Neuronal stem cell (in vitro differentiated cells): ENCODE results near the gene BLOC1S3.

Experiments used
- DNase-seq: peaks from one replicate; pipeline ENCODE4 v3.0.0-alpha.2; 2013; ENCODE audit warnings: low spot score
- H2AFZ ChIP-seq: one replicate; pipeline ENCODE4 v1.6.1; 2013; ENCODE audit warnings: mild to moderate bottlenecking, low read length, inconsistent platforms
- H2AK5ac ChIP-seq: 2 replicates; pipeline ENCODE4 v1.6.1; 2013; ENCODE audit warnings: low read depth, mild to moderate bottlenecking, inconsistent platforms, low read length, moderate library complexity, mixed read lengths
- H2BK120ac ChIP-seq: 2 replicates; pipeline ENCODE4 v1.6.1; 2013; ENCODE audit warnings: low read depth, mild to moderate bottlenecking, inconsistent platforms, low read length, moderate library complexity, mixed read lengths
- H2BK12ac ChIP-seq: one replicate; pipeline ENCODE4 v1.6.1; 2013; ENCODE audit warnings: low read length, inconsistent platforms
- H2BK15ac ChIP-seq: 2 replicates; pipeline ENCODE4 v1.6.1; 2013; ENCODE audit warnings: mild to moderate bottlenecking, low read length, inconsistent platforms, mixed read lengths
- H2BK5ac ChIP-seq: one replicate; pipeline ENCODE4 v1.6.1; 2013; ENCODE audit warnings: inconsistent platforms, mild to moderate bottlenecking, low read length, moderate library complexity
- H3K14ac ChIP-seq: one replicate; pipeline ENCODE4 v1.6.1; 2013; ENCODE audit warnings: low read length, inconsistent platforms
- H3K18ac ChIP-seq: 2 replicates; pipeline ENCODE4 v1.6.1; 2013; ENCODE audit warnings: low read length, inconsistent platforms
- H3K23ac ChIP-seq: 2 replicates; pipeline ENCODE4 v1.6.1; 2013; ENCODE audit warnings: low read depth, mild to moderate bottlenecking, mixed read lengths, low read length, inconsistent platforms; ENCODE audit not compliant: poor library complexity
- H3K27ac ChIP-seq: replicated peaks from 3 replicates; pipeline ENCODE4 v1.5.1; 2013; ENCODE audit warnings: low read length, inconsistent platforms
- H3K27me3 ChIP-seq, 3 experiments: 2 replicates each; pipeline ENCODE4 v1.6.1; 2013; ENCODE audit warnings: low read length in 3 of 3, mild to moderate bottlenecking in 2 of 3, inconsistent platforms in 1 of 3, low read depth in 1 of 3, mixed read lengths in 1 of 3, moderate library complexity in 1 of 3; ENCODE audit not compliant: control insufficient read depth in 3 of 3, insufficient read depth in 3 of 3
- H3K36me3 ChIP-seq, 2 donors: replicated peaks in 1 of 2; 2 replicates each; pipeline ENCODE4 v1.6.1; 2013; ENCODE audit warnings: low read length in 2 of 2; ENCODE audit not compliant: control insufficient read depth in 2 of 2, insufficient read depth in 2 of 2
- H3K4ac ChIP-seq: 2 replicates; pipeline ENCODE4 v1.6.1; 2013; ENCODE audit warnings: inconsistent platforms, mild to moderate bottlenecking, low read length, moderate library complexity
- H3K4me1 ChIP-seq, 2 donors: 1 replicate in 1 of 2; 2 replicates in 1 of 2; pipeline ENCODE4 v1.6.1; 2013; ENCODE audit warnings: low read length in 2 of 2, low read depth in 1 of 2; ENCODE audit not compliant: control insufficient read depth in 2 of 2, insufficient read depth in 1 of 2
- H3K4me2 ChIP-seq: one replicate; pipeline ENCODE4 v1.6.1; 2013; ENCODE audit warnings: mild to moderate bottlenecking, low read length, inconsistent platforms; ENCODE audit not compliant: insufficient read depth, poor library complexity, severe bottlenecking
- H3K4me3 ChIP-seq, 2 donors: 2 replicates each; pipeline ENCODE4 v1.5.1; 2013; ENCODE audit warnings: low read length in 2 of 2, mild to moderate bottlenecking in 2 of 2, inconsistent platforms in 1 of 2, moderate library complexity in 1 of 2
- H3K79me1 ChIP-seq: one replicate; pipeline ENCODE4 v1.6.1; 2013; ENCODE audit warnings: low read depth, mild to moderate bottlenecking, inconsistent platforms, low read length, moderate library complexity
- H3K9ac ChIP-seq: one replicate; pipeline ENCODE4 v1.6.1; 2013; ENCODE audit warnings: mild to moderate bottlenecking, low read depth, low read length, inconsistent platforms; ENCODE audit not compliant: poor library complexity
- H3K9me3 ChIP-seq, 2 donors: replicated peaks in 1 of 2; 2 replicates each; pipeline versions ENCODE3 to v1.6.1; 2013; ENCODE audit warnings: low read length in 2 of 2, mild to moderate bottlenecking in 2 of 2, inconsistent platforms in 1 of 2, low read depth in 1 of 2, mixed read lengths in 1 of 2, moderate library complexity in 1 of 2; ENCODE audit not compliant: control insufficient read depth in 2 of 2, insufficient read depth in 1 of 2
- H4K8ac ChIP-seq: one replicate; pipeline ENCODE4 v1.6.1; 2013; ENCODE audit warnings: low read depth, mild to moderate bottlenecking, inconsistent platforms, low read length, moderate library complexity
- H4K91ac ChIP-seq: one replicate; pipeline ENCODE4 v1.6.1; 2013; ENCODE audit warnings: low read length, low read depth, mild to moderate bottlenecking, inconsistent platforms; ENCODE audit not compliant: poor library complexity
- WGBS, 2 donors: extraction: QIAGEN DNeasy Blood & Tissue Kit; methylation state at CpG; one replicate each; pipeline ENCODE4 v1.1.7; 2013; ENCODE audit warnings: missing lambda C conversion rate in 2 of 2, mixed read lengths in 1 of 2; ENCODE audit not compliant: insufficient read length in 2 of 2, insufficient replicate concordance in 1 of 2; ENCODE audit errors: extremely low coverage in 2 of 2; 5-methylcytosine and 5-hydroxymethylcytosine counted together

The BLOC1S3 gene

DNA sequence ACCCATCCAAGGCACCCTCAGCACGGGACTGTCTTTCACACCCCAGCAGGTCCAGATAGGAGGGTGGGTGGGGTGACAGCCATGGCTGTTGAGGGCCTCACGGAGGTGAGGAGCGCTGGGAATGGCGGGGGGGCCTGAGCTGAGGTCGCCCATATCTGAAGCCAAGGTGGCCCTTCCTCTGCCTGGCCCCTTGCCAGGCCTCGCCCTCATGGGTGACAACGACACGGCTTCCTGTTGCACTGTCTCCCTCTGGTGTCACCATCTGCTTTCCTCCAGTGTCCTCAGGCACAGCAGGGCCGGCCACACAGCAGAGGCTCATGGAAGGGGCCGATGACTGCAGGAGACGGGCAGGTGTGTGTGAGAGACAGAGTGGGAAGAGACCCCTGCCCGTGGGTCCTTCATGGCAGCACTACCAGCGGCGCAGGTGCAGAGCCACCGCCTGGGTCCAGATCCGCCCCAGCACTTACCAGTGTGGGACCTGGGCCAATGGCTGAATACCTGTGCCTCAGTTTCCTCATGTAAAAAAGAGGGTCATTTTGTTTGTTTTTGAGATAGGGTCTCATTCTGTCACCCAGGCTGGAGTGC lies 9.7 kb upstream of the BLOC1S3 start:
- H3K4me3 ChIP-seq = no peak overlapping the region
- H2BK120ac ChIP-seq = no peak overlapping the region
- H4K8ac ChIP-seq = no peak overlapping the region
- H2BK15ac ChIP-seq = no peak overlapping the region
- peaks cover 5% of the 10 kb centered on the region for H3K79me1 ChIP-seq
- no peak overlapping the region for H3K14ac ChIP-seq
- no peaks in the 10 kb centered on the region for H3K9me3 ChIP-seq
- H3K4me1 ChIP-seq = peaks cover 6 to 16% of the 10 kb centered on the region in 2 donors
- no peak overlapping the region for H3K4me2 ChIP-seq
- no peak overlapping the region for H3K9ac ChIP-seq
- no peak overlapping the region for H3K27ac ChIP-seq
- H4K91ac ChIP-seq = no peak overlapping the region
- no peak overlapping the region for H2BK5ac ChIP-seq
- no peak for DNase-seq
- no peak overlapping the region for H2BK12ac ChIP-seq
- no peak overlapping the region for H2AFZ ChIP-seq
- no peak overlapping the region for H3K4ac ChIP-seq
- WGBS, 2 donors = no CpG with 5 or more reads among the region's 16 CpGs
- no peak overlapping the region for H3K23ac ChIP-seq
- no peak overlapping the region for H3K18ac ChIP-seq
- no peaks in the 10 kb centered on the region for H3K27me3 ChIP-seq
- H2AK5ac ChIP-seq = no peak overlapping the region
- no peaks in the 10 kb centered on the region for H3K36me3 ChIP-seq

DNA sequence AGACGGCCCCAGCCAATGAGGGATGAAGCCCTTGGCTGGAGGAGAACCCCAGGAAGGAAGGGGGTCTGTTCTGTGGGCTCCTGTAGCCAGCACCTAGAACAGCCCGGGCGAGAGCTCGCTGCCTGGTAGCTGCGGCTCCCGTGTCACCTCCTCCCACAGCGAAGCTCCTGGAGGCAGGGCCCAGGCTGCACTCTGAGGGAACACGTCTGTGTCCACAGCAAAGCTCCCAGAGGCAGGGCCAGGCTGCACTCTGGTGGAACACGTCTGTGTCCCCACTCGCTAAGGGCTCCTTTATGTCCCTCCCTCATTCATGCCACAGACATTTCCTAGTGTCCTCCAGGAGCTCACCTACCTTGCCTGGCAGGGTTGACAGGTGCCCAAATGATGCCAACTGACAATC lies 9.0 kb upstream of the BLOC1S3 start:
- H4K91ac ChIP-seq = no peak overlapping the region
- H3K4me1 ChIP-seq = peaks cover 6 to 16% of the 10 kb centered on the region in 2 donors

DNA sequence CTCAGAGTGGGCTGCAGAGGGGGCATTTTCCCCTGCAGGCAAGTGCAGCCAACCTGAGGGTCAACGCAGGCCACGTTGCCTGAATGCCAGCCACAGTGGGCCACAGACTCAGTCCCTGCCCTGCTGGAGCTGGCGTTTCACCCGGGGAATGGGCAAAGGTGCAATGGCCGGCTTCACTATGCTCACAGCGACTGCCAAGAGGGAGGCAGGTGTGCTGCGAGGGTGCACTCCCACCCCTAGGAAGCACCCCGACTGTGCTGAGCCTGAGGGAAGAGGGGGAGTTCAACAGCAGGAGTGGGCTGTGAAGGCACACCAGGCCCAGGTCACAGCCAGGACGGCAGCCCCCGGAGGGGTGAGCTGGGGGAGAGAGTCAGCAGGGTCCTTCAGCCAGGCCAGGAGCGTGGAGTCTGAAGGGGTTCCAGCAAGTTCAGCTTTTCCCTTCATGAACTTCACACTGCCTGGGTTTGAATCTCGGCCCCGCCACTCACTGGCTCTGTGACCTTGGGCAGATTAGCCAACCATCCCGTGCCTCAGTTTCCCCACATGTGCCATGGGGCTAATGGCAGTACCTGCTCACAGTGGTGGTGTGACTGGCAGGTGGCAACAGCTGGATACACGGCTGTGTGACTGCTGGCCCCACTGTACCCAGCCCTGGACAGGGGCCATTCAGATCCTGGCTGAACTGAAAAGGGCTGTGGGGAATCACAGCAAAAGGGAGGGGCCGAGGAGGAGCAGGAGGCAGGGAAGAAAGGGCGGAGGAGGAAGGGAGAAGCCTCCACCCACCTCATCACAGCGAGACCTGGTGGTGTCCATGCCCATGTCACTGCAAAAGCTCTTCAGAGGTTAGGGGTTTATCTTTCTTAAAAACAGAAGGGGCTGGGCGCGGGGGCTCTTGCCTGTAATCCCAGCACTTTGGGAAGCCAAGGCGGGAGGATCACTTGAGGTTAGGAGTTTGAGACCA lies 8.2 kb upstream of the BLOC1S3 start:
- Histone ChIP-seq H4K8ac (peak overlapping the region; percentile 82), H3K79me1 (peaks cover 5% of the 10 kb centered on the region), H3K36me3 (no peaks in the 10 kb centered on the region), H3K18ac (no peak overlapping the region), H3K9me3 (no peaks in the 10 kb centered on the region), H3K14ac (no peak overlapping the region), H3K4me3 (peak overlapping the region in 1 of 2 donors; percentile 42), H3K27ac (no peak overlapping the region), H3K4me1 (peaks cover 6 to 16% of the 10 kb centered on the region in 2 donors), H2AFZ (no peak overlapping the region), H2BK5ac (no peak overlapping the region), H3K27me3 (no peaks in the 10 kb centered on the region), H3K4ac (no peak overlapping the region), H3K23ac (no peak overlapping the region), H3K4me2 (no peak overlapping the region), H2BK120ac (no peak overlapping the region), H2BK15ac (peak overlapping the region; percentile 30), H3K9ac (peak overlapping the region; percentile 50), H2AK5ac (peak overlapping the region; percentile 46), H2BK12ac (no peak overlapping the region), H4K91ac (no peak overlapping the region)
- DNase-seq = no peak
- no CpG with 5 or more reads among the region's 21 CpGs for WGBS, 2 donors

More for the DNA sequence above, 9.0 kb upstream of the BLOC1S3 start:
- Histone ChIP-seq H2AK5ac (peak overlapping the region; percentile 46), H3K27me3 (no peaks in the 10 kb centered on the region), H3K9me3 (no peaks in the 10 kb centered on the region), H2BK15ac (no peak overlapping the region), H2BK12ac (no peak overlapping the region), H4K8ac (no peak overlapping the region), H3K4me2 (no peak overlapping the region), H3K36me3 (no peaks in the 10 kb centered on the region), H3K4me3 (no peak overlapping the region), H3K27ac (no peak overlapping the region), H3K9ac (peak overlapping the region; percentile 21), H3K4ac (no peak overlapping the region), H3K18ac (peak overlapping the region; percentile 38), H3K79me1 (peaks cover 5% of the 10 kb centered on the region), H3K23ac (no peak overlapping the region), H2BK120ac (no peak overlapping the region), H3K14ac (peak overlapping the region; percentile 38), H2BK5ac (no peak overlapping the region), H2AFZ (no peak overlapping the region)
- no CpG with 5 or more reads among the region's 10 CpGs for WGBS, 2 donors
- DNase-seq = no peak

DNA sequence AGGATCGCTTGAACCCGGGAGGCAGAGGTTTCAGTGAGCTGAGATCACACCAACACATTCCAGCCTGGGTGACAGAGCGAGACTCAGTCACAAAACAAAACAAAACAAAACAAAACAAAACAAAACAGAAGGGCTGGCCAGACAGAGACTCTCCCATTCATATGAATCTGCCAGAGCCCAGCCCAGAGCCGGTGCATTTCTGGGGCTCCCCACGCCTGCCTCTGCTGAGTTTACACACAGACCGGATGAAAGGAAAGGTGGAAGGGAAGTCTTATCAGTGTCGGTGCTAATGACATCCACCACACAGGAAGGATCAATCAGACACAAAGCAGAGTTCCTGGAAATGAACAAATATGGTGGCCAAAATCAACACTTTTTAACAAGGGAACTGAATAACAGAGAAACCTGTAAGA lies 7.4 kb upstream of the BLOC1S3 start:
- no peak overlapping the region for H3K27ac ChIP-seq
- H4K91ac ChIP-seq = no peak overlapping the region

More for the DNA sequence above, 7.4 kb upstream of the BLOC1S3 start:
- WGBS, 2 donors = no CpG with 5 or more reads among the region's 7 CpGs
- no peak overlapping the region for H2AFZ ChIP-seq
- H3K18ac ChIP-seq = no peak overlapping the region
- H2AK5ac ChIP-seq = no peak overlapping the region
- DNase-seq = no peak
- no peak overlapping the region for H3K23ac ChIP-seq
- H3K36me3 ChIP-seq = no peaks in the 10 kb centered on the region
- no peak overlapping the region for H3K4me2 ChIP-seq
- no peaks in the 10 kb centered on the region for H3K27me3 ChIP-seq
- no peak overlapping the region for H4K8ac ChIP-seq
- H3K9ac ChIP-seq = no peak overlapping the region
- no peak overlapping the region for H2BK5ac ChIP-seq
- H3K4ac ChIP-seq = no peak overlapping the region
- H3K4me3 ChIP-seq = no peak overlapping the region
- H3K4me1 ChIP-seq = peaks cover 6 to 14% of the 10 kb centered on the region in 2 donors
- H3K14ac ChIP-seq = no peak overlapping the region
- H2BK120ac ChIP-seq = no peak overlapping the region
- peaks cover 5% of the 10 kb centered on the region for H3K79me1 ChIP-seq
- H3K9me3 ChIP-seq = no peaks in the 10 kb centered on the region
- no peak overlapping the region for H2BK15ac ChIP-seq
- no peak overlapping the region for H2BK12ac ChIP-seq
